Measurements from ENCODE around the gene UBTD2.
A peak's percentile ranks its signal among the peaks of the same experiment; 100 is the strongest.

The UBTD2 gene

GRCh38 chr5:172188033-172188892, 95.3 kb downstream of the UBTD2 start, which contains the start of gene STK10:
STK10 (minus strand) TSS chr5:172188224; CDS start chr5:172188042, 182 bp downstream.
- H3K4me3 ChIP-seq (ENCODE audit: low read depth, low read length) = peak within 1 kb of the TSS; percentile 84
- TF ChIP-seq CTCF (IDR thresholded peaks at IDR 0.05; ENCODE audit: control insufficient read depth, extremely low read depth, insufficient read depth) = peak; percentile 99
- DNase-seq (ENCODE audit: low read depth) = peak; percentile 60

GRCh38 chr5:172187118-172188032, 96.2 kb downstream of the UBTD2 start:
- TF ChIP-seq CTCF (IDR thresholded peaks at IDR 0.05; ENCODE audit: control insufficient read depth, extremely low read depth, insufficient read depth) = no peak
- no peak for DNase-seq (ENCODE audit: low read depth)
- H3K4me3 ChIP-seq (ENCODE audit: low read depth, low read length) = peak overlapping the region; percentile 84

- H3K4me3 ChIP-seq (ENCODE audit: low read depth, low read length) = no peak overlapping the region
- no peak for TF ChIP-seq CTCF (IDR thresholded peaks at IDR 0.05; ENCODE audit: control insufficient read depth, extremely low read depth, insufficient read depth)
- no peak for DNase-seq (ENCODE audit: low read depth)
Observed at GRCh38 chr5:172186114-172186695, 97.4 kb downstream of the UBTD2 start.

- TF ChIP-seq CTCF (IDR thresholded peaks at IDR 0.05; ENCODE audit: control insufficient read depth, extremely low read depth, insufficient read depth) = no peak
- H3K4me3 ChIP-seq (ENCODE audit: low read depth, low read length) = no peak overlapping the region
- DNase-seq (ENCODE audit: low read depth) = no peak
Observed at GRCh38 chr5:172185096-172185461, 98.5 kb downstream of the UBTD2 start.

GRCh38 chr5:172183881-172184280, 99.7 kb downstream of the UBTD2 start:
- DNase-seq (ENCODE audit: low read depth) = no peak

More at GRCh38 chr5:172183881-172184280, 99.7 kb downstream of the UBTD2 start:
- H3K4me3 ChIP-seq (ENCODE audit: low read depth, low read length) = no peak overlapping the region
- TF ChIP-seq CTCF (IDR thresholded peaks at IDR 0.05; ENCODE audit: control insufficient read depth, extremely low read depth, insufficient read depth) = no peak

Measured in LNCaP clone FGC (cell line).